NT2/D1 (cell line): ENCODE results near the gene METAP1D.
"Not testable (repeated sequence)": the region's sequence is repeated elsewhere in the genome, so short reads cannot be mapped to it uniquely, and the experiment has no call there.

Experiments
- DNase-seq: peaks from one replicate; pipeline ENCODE4 v3.0.0-alpha.2; 2011; ENCODE audit warnings: low read depth, low spot score
- H3K27me3 ChIP-seq: 2 replicates; pipeline ENCODE4 v1.6.0; 2011; ENCODE audit warnings: mild to moderate bottlenecking; ENCODE audit not compliant: insufficient read length, insufficient read depth
- H3K36me3 ChIP-seq: 2 replicates; pipeline ENCODE4 v1.6.1; 2011; ENCODE audit warnings: mild to moderate bottlenecking, low read length, mixed read lengths; ENCODE audit not compliant: insufficient read depth, insufficient read length
- H3K4me1 ChIP-seq: 2 replicates; pipeline ENCODE4 v1.5.1; 2011; ENCODE audit not compliant: insufficient read depth, insufficient read length
- H3K4me3 ChIP-seq: 2 replicates; pipeline ENCODE4 v1.5.1; 2011; ENCODE audit warnings: low read depth; ENCODE audit not compliant: insufficient read length
- H3K9ac ChIP-seq: 2 replicates; pipeline ENCODE4 v1.6.0; 2011; ENCODE audit warnings: low read depth; ENCODE audit not compliant: insufficient read length
- H3K9me3 ChIP-seq: 2 replicates; pipeline ENCODE4 v1.5.1; 2011; ENCODE audit warnings: mild to moderate bottlenecking, low read length; ENCODE audit not compliant: insufficient read depth
- SUZ12 ChIP-seq: IDR thresholded peaks from 2 replicates; pipeline ENCODE4 v1.6.1; 2011; ENCODE audit not compliant: insufficient read length, insufficient read depth; ENCODE audit errors: extremely low read depth
- YY1 ChIP-seq: IDR thresholded peaks from 2 replicates; pipeline ENCODE4 v1.6.1; 2011; ENCODE audit not compliant: insufficient read length, insufficient read depth
- ZNF274 ChIP-seq: IDR thresholded peaks from 2 replicates; pipeline ENCODE4 v1.6.1; 2011; ENCODE audit warnings: mild to moderate bottlenecking, low read depth, low read length

Gene METAP1D

DNA sequence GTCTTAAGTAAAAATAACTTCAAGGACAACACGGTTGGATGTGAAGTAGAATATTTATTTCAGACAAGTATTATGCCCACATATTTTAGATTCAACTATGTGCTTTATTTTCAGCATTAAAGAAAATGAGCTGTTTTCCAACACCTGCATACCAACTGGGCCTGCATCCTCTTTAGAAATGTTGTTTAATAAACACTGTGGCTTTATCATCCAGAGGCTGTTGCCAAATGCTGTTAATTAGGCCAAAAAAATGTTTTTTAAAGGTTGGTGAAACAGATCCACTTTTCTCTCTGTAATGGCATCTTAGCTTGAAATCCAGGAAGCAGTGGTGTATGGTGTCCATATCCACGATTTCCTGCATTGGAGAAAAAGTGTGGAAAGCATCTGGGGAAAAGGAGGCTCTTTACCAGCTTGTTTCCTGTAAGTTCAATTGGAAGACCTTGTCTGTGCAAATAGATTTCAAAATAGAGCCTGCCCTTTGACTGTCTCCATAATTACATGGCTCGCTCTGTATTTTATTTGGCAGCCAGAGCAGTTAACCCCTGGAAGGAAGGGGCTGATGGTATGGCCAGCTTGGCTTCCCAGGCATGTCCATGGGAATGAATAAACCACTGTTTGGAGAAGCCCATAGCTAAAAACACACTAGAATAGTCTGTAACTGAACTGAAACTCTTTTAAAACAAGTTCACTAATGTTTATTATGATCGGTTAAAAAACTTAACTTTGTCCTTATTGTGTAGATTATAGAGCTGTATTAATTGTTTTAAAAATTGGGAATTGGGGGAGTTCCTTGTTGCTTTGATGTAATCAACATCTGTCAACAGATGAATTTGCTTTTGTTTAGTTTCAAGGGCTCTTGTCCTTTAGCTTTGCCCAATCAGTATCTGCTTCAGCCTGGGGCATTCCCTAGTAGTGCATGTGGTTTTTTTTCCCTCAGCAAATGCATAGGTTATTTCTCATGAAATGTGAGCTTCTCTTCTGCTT, 52.5 kb downstream of the METAP1D start:
- no peak overlapping the region for H3K9ac ChIP-seq
- H3K4me1 ChIP-seq = no peaks in the 10 kb centered on the region
- TF ChIP-seq SUZ12 (no peak), YY1 (no peak), ZNF274 (no peak)
- no peaks in the 10 kb centered on the region for H3K27me3 ChIP-seq
- DNase-seq = no peak
- no peak overlapping the region for H3K4me3 ChIP-seq
- H3K9me3 ChIP-seq = no peaks in the 10 kb centered on the region
- no peaks in the 10 kb centered on the region for H3K36me3 ChIP-seq

DNA sequence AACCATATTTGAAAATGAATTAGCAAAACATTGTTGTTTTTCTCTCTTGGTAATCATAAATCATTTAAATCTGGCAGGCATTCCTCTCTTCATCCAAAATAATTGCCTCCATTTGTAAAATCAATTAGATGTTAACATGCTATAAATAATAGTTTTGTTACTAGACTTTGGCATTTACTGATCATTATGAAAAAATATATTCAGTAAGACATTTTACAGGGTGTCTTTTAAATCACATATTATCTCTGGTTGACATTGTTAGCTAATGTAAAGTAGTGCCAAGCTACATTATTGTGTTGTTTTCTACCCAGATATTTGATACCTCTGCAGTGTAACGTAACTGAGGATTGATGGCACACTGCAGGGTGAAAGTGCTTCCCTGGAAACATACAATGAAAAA, 53.7 kb downstream of the METAP1D start:
- Histone ChIP-seq H3K9me3 (no peaks in the 10 kb centered on the region), H3K9ac (no peak overlapping the region), H3K27me3 (no peaks in the 10 kb centered on the region), H3K4me1 (no peaks in the 10 kb centered on the region), H3K36me3 (no peaks in the 10 kb centered on the region), H3K4me3 (no peak overlapping the region)
- TF ChIP-seq SUZ12 (no peak), ZNF274 (no peak), YY1 (no peak)
- DNase-seq = no peak

DNA sequence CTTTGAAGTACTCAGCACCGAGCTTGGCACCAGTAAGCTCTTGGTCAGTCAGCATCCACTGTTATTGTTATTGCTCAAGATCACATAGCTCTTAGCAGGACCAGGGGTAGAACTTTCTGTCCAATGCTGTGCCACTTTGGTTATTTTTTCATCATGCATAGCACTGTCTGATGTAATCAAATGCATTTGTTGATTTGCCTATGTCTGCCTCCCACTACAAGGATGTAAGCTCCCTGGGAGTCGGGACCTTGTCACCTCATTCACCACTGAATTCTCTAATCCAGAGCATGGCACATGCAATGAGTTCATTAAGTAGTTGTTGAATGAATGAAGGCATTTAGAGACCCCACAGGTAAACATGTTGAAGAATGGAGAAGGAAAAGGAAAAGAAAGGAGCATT, 56.5 kb downstream of the METAP1D start:
- Histone ChIP-seq H3K4me3 (no peak overlapping the region), H3K4me1 (no peaks in the 10 kb centered on the region), H3K27me3 (no peaks in the 10 kb centered on the region), H3K36me3 (no peaks in the 10 kb centered on the region), H3K9ac (no peak overlapping the region), H3K9me3 (no peaks in the 10 kb centered on the region)
- DNase-seq = no peak
- no peak for TF ChIP-seq YY1
- TF ChIP-seq SUZ12 = no peak
- TF ChIP-seq ZNF274 = no peak

DNA sequence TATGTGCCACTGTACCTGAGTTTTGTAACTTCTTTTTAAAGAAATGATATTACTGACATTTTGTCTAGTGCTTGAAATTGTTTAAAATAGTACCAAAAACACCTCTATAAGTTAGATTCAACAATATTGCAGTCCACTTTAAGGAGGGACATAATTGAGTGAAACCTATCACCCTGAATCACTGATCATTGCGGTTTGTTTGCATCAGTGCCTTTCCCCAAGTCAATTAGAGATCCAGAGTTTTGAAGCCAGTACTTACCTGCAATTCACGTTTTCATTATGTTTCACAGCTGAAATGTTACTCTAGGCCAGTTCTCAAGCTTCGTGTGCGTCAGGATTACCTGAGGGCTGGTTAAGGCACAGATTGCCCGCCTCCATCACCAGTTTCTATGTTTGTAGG, 58.9 kb downstream of the METAP1D start:
- no peak for TF ChIP-seq SUZ12
- no peak for TF ChIP-seq YY1
- no peak for TF ChIP-seq ZNF274
- Histone ChIP-seq H3K9ac (no peak overlapping the region), H3K4me1 (no peaks in the 10 kb centered on the region), H3K4me3 (no peak overlapping the region), H3K9me3 (no peaks in the 10 kb centered on the region), H3K27me3 (no peaks in the 10 kb centered on the region), H3K36me3 (peaks cover 3% of the 10 kb centered on the region)
- DNase-seq = no peak

DNA sequence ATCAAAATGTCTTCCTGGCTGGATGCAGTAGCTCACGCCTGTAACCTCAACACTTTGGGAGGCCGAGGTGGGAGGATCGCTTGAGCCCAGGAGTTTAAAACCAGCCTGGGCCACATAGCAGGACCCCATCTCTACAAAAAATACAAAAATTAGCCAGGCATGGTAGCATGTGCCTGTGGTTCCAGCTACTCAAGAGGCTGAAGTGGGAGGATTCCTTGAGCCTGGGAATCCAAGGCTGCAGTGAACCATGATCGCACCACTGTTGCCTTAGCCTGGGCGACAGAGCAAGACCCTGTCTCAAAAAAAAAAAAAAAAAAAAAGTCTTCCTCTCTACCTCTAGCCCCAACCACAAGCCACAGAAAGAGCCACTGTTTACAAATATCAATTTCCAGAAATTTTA, 60.4 kb downstream of the METAP1D start:
- H3K4me1 ChIP-seq, H3K36me3 ChIP-seq, H3K9me3 ChIP-seq, H3K27me3 ChIP-seq, H3K4me3 ChIP-seq, DNase-seq, H3K9ac ChIP-seq: not testable (repeated sequence)

DNA sequence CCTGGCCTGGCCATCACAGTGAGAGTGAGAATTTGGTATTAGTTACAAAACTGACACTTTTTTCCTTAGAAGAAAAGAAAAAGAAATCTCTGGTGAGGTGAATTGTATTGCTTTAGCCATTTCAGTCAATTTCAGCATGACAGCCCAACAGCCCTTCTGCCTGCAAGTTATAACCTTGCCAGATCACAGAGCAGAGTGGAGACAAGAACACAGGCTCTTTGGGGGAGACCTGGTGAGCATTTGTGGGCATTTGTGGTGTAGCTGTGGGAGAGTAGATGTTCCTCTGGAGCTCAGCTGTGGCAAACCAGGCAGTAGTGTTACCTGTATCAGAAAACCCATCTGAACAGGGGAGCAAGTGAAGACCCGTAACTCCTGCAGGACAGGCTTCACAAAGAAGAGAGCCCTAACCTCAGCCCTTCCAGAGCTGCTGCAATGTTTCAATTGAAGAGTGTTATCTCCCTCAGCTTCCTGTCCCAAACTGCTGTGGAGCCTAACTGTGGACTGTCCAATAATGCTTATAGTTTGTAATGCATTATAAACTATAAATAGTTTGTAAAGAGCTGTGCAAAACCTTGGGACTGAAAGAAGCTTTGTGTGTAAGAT, 62.8 kb downstream of the METAP1D start:
- no peaks in the 10 kb centered on the region for H3K4me1 ChIP-seq
- DNase-seq = no peak
- no peak overlapping the region for H3K9ac ChIP-seq
- no peaks in the 10 kb centered on the region for H3K9me3 ChIP-seq
- no peak overlapping the region for H3K4me3 ChIP-seq
- TF ChIP-seq SUZ12 (no peak), YY1 (no peak), ZNF274 (no peak)
- H3K36me3 ChIP-seq = peaks cover 7% of the 10 kb centered on the region
- no peaks in the 10 kb centered on the region for H3K27me3 ChIP-seq

DNA sequence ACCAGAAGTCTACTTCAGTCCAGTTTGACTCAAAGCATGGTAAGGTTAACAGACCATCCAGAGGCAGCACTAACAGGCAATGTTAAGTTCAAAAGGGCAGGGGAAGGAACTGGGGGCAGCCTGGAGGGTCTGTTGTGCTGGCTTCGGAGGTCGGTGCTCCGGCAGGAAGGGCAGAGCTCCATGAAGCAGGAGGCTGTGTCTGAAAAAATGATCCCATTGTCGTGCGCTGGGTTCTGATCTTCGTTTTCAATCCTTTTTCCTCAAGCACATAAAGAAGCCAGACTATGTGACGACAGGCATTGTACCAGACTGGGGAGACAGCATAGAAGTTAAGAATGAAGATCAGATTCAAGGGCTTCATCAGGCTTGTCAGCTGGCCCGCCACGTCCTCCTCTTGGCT, 63.7 kb downstream of the METAP1D start:
- H3K27me3 ChIP-seq = no peaks in the 10 kb centered on the region
- H3K36me3 ChIP-seq = peaks cover 7% of the 10 kb centered on the region
- TF ChIP-seq ZNF274 = no peak
- TF ChIP-seq SUZ12 = no peak
- no peak for TF ChIP-seq YY1
- no peaks in the 10 kb centered on the region for H3K4me1 ChIP-seq
- no peaks in the 10 kb centered on the region for H3K9me3 ChIP-seq
- DNase-seq = no peak
- H3K9ac ChIP-seq = no peak overlapping the region
- H3K4me3 ChIP-seq = no peak overlapping the region
